HL-60 (cell line): ENCODE data around the gene GNB4.

Experiments
- DNase-seq, 2 experiments: peaks; one replicate each; pipeline ENCODE4 v3.0.0-alpha.2; 2010 to 2020; ENCODE audit warnings: low read depth in 1 of 2, low spot score in 1 of 2
- H3K27ac ChIP-seq: fragments of 250-450 bp; sonication (Bioruptor Pico); replicated peaks from 2 replicates; pipeline ENCODE4 v1.5.1; 2020; ENCODE audit warnings: mild to moderate bottlenecking, moderate library complexity
- H3K27me3 ChIP-seq: fragments of 250-450 bp; sonication (Bioruptor Pico); 2 replicates; pipeline ENCODE4 v1.5.1; 2021; ENCODE audit warnings: mild to moderate bottlenecking, moderate library complexity; ENCODE audit not compliant: insufficient read depth, poor library complexity, severe bottlenecking
- H3K4me3 ChIP-seq: replicated peaks from 2 replicates; pipeline ENCODE4 v1.5.1; 2011; ENCODE audit warnings: mild to moderate bottlenecking, control low read depth, low read length; ENCODE audit not compliant: insufficient read depth
- GABPA ChIP-seq: IDR thresholded peaks from 2 replicates; pipeline ENCODE4 v1.6.1; 2012; ENCODE audit warnings: low read depth
- POLR2AphosphoS5 ChIP-seq: IDR thresholded peaks from 2 replicates; pipeline ENCODE4 v1.6.1; 2012; ENCODE audit warnings: low read depth
- SPI1 ChIP-seq: IDR thresholded peaks from 2 replicates; pipeline ENCODE4 v1.6.1; 2012; ENCODE audit warnings: low read depth, mild to moderate bottlenecking, borderline replicate concordance
- TF ChIP-seq, protein P1 (sequence below): IDR thresholded peaks from one replicate; pipeline ENCODE4 v1.5.1; 2011; ENCODE audit warnings: low read length, control low read depth, inconsistent platforms; ENCODE audit not compliant: insufficient read depth
- TF ChIP-seq, protein P2 (sequence below): IDR thresholded peaks from 2 replicates; pipeline ENCODE4 v1.6.1; 2012; ENCODE audit warnings: low read depth; ENCODE audit not compliant: insufficient replicate concordance

GNB4 gene

DNA sequence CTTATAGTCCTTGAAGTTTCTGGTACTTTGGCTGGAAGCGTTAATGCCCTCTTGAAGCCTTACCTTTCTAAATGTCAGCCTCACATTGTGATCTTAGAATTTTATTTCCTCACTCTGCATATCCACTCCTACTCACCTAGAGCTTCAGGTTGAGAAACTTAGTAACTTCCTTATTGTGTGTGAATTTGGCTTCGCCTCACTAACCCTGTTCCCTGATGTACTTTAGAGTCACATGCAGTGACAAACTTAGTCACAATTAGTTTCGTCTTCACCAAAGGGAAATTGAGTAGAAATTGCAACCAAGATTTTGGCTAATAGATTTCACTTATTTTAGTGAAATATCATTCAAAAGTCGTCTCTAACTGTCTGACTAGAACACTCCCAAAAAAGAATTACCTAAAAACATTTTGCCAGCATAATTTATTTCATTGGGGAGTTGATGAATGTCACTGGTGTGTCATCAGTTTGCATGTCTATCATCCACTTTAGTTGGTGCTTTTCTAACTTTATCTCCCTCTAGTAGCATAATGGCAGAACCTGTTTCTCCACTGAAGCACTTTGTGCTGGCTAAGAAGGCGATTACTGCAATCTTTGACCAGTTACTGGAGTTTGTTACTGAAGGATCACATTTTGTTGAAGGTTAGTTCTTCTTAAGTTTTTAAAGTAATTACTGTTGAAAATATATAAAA lies 102.8 kb downstream of the GNB4 start:
- H3K27me3 ChIP-seq = no peaks in the 10 kb centered on the region
- DNase-seq = peak; percentile 34 to 43
- peak overlapping the region; percentile 99 for H3K4me3 ChIP-seq
- TF ChIP-seq, protein P1, sequence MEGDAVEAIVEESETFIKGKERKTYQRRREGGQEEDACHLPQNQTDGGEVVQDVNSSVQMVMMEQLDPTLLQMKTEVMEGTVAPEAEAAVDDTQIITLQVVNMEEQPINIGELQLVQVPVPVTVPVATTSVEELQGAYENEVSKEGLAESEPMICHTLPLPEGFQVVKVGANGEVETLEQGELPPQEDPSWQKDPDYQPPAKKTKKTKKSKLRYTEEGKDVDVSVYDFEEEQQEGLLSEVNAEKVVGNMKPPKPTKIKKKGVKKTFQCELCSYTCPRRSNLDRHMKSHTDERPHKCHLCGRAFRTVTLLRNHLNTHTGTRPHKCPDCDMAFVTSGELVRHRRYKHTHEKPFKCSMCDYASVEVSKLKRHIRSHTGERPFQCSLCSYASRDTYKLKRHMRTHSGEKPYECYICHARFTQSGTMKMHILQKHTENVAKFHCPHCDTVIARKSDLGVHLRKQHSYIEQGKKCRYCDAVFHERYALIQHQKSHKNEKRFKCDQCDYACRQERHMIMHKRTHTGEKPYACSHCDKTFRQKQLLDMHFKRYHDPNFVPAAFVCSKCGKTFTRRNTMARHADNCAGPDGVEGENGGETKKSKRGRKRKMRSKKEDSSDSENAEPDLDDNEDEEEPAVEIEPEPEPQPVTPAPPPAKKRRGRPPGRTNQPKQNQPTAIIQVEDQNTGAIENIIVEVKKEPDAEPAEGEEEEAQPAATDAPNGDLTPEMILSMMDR = no peak
- TF ChIP-seq SPI1 (no peak), POLR2AphosphoS5 (no peak), GABPA (no peak)
- TF ChIP-seq, protein P2, sequence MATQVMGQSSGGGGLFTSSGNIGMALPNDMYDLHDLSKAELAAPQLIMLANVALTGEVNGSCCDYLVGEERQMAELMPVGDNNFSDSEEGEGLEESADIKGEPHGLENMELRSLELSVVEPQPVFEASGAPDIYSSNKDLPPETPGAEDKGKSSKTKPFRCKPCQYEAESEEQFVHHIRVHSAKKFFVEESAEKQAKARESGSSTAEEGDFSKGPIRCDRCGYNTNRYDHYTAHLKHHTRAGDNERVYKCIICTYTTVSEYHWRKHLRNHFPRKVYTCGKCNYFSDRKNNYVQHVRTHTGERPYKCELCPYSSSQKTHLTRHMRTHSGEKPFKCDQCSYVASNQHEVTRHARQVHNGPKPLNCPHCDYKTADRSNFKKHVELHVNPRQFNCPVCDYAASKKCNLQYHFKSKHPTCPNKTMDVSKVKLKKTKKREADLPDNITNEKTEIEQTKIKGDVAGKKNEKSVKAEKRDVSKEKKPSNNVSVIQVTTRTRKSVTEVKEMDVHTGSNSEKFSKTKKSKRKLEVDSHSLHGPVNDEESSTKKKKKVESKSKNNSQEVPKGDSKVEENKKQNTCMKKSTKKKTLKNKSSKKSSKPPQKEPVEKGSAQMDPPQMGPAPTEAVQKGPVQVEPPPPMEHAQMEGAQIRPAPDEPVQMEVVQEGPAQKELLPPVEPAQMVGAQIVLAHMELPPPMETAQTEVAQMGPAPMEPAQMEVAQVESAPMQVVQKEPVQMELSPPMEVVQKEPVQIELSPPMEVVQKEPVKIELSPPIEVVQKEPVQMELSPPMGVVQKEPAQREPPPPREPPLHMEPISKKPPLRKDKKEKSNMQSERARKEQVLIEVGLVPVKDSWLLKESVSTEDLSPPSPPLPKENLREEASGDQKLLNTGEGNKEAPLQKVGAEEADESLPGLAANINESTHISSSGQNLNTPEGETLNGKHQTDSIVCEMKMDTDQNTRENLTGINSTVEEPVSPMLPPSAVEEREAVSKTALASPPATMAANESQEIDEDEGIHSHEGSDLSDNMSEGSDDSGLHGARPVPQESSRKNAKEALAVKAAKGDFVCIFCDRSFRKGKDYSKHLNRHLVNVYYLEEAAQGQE = no peak
- H3K27ac ChIP-seq = peak overlapping the region; percentile 73

DNA sequence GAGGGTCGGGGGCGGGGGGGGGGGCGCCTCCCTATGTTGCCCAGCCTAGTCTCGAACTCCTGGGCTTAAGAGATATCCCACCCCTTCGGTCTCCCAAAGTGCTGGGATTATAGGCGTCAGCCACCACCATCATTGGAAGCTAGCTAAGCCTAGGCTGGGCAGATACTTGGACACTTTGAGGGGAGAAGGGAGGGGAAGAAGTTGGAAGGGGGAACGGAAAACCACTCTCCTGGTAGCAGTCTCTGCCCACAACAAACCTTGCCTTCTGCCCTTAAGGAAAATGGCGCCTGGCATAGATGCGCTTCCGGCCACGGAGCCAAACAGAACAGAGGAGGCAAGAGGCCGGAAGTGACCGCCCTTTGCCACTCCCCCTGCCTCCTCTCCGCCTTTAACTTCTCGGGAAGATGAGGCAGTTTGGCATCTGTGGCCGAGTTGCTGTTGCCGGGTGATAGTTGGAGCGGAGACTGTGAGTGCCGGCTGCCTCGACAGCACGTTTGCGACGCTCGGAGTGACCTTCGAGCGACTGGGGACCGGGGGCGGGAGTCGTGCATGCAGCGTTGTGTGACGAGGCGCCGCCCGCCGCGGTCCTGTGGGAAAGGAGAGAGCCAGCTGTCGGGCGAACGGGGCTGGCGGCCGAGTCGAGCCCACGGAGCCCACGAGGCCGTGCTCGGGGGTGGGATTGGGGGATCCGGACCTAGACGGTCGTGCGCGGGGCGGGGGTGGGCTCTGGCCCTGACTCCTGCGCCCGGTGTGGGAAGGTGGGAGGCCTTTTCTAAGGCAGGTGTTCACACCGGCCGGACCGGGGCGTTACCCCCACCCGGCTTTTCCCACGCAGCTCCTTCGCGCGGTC lies 103.7 kb downstream of the GNB4 start, which contains the start of gene MFN1:
MFN1 (plus strand) TSS at position 365 of the 850 bp plus-strand sequence. CDS start 1,143 bp downstream, outside the sequence.
- Histone ChIP-seq H3K4me3 (peak within 1 kb of the TSS; percentile 99), H3K27me3 (no peaks in the 10 kb centered on the region), H3K27ac (peak within 1 kb of the TSS; percentile 73)
- no peak for TF ChIP-seq SPI1
- peak; percentile 86 for TF ChIP-seq GABPA
- TF ChIP-seq POLR2AphosphoS5 = peak; percentile 51
- DNase-seq = peak; percentile 68 to 95
